Astrocyte of the hippocampus (primary cell): Measurements from ENCODE around the gene RUVBL2.

Experiments used
- DNase-seq: peaks from one replicate; pipeline ENCODE4 v3.0.0; 2011; ENCODE audit warnings: low read depth, low spot score

RUVBL2 gene

GRCh38 chr19:48964205-48965039 lies 29.3 kb upstream of the RUVBL2 start:
- peak; percentile 25 for DNase-seq

GRCh38 chr19:48965040-48965805 lies 28.5 kb upstream of the RUVBL2 start, which contains the start of gene FTL:
Gene FTL, plus strand, starts transcription at chr19:48965309. Its CDS starts 199 bp downstream, at chr19:48965508.
- peak; percentile 98 for DNase-seq

- peak; percentile 91 for DNase-seq
Observed at GRCh38 chr19:48965806-48966540, 27.7 kb upstream of the RUVBL2 start.

GRCh38 chr19:48966541-48967345 lies 26.9 kb upstream of the RUVBL2 start:
- DNase-seq: no peak

GRCh38 chr19:48967346-48968178 lies 26.1 kb upstream of the RUVBL2 start:
- DNase-seq: peak; percentile 9

- DNase-seq: peak; percentile 8
Observed at GRCh38 chr19:48968179-48968661, 25.5 kb upstream of the RUVBL2 start.

- peak; percentile 22 for DNase-seq
Observed at GRCh38 chr19:48968813-48969218, 24.9 kb upstream of the RUVBL2 start.

GRCh38 chr19:48969276-48970138 lies 24.2 kb upstream of the RUVBL2 start:
- DNase-seq: no peak

- DNase-seq: no peak
Observed at GRCh38 chr19:48970139-48970766, 23.4 kb upstream of the RUVBL2 start.

- DNase-seq: peak; percentile 90
Observed at GRCh38 chr19:48970923-48971395, 22.7 kb upstream of the RUVBL2 start.

- no peak for DNase-seq
Observed at GRCh38 chr19:48975947-48976847, 17.5 kb upstream of the RUVBL2 start.

GRCh38 chr19:48977061-48977460 lies 16.6 kb upstream of the RUVBL2 start:
- DNase-seq: no peak

- no peak for DNase-seq
Observed at GRCh38 chr19:48982280-48982679, 11.4 kb upstream of the RUVBL2 start.

- no peak for DNase-seq
Observed at GRCh38 chr19:48985711-48986110, 8.0 kb upstream of the RUVBL2 start.

GRCh38 chr19:48986211-48986610 lies 7.5 kb upstream of the RUVBL2 start:
- no peak for DNase-seq

GRCh38 chr19:48987323-48987722 lies 6.4 kb upstream of the RUVBL2 start:
- no peak for DNase-seq

GRCh38 chr19:48988286-48988685 lies 5.4 kb upstream of the RUVBL2 start:
- DNase-seq: no peak
